ENCODE measurements around the gene CUL3. TPM values are rescaled to one million over a fixed set of nuclear protein-coding genes. Genes with fewer than 3 reads are reported as not detected.
"Not testable (repeated sequence)": the region's sequence is repeated elsewhere in the genome, so short reads cannot be mapped to it uniquely, and the experiment has no call there.

Gene CUL3
- total RNA-seq (129 TPM), polyA plus RNA-seq (50.2 TPM)

GRCh38 chr2:224585211-224586088, at the start of gene CUL3:
CUL3 (minus strand) TSS chr2:224585363; CDS start chr2:224585009, 354 bp downstream.
- WGBS, result 1% methylated on average over 66 of the region's 68 CpGs
- peak; percentile 95 for DNase-seq (ENCODE audit: extremely low spot score)
- Histone ChIP-seq H3K4me3 (ENCODE audit: low read depth, low read length) (peak within 1 kb of the TSS; percentile 98), H3K4me1 (ENCODE audit: insufficient read depth) (no peaks in the 10 kb centered on the region), H3K36me3 (ENCODE audit: insufficient read depth) (no peaks in the 10 kb centered on the region), H3K27ac (ENCODE audit: low read depth) (peak within 1 kb of the TSS; percentile 97)

- no peaks in the 10 kb centered on the region for H3K4me1 ChIP-seq (ENCODE audit: insufficient read depth)
- DNase-seq (ENCODE audit: extremely low spot score), result no peak
- H3K27ac ChIP-seq (ENCODE audit: low read depth), result no peak overlapping the region
- 71% methylated on average over 6 of the region's 6 CpGs for WGBS
- H3K36me3 ChIP-seq (ENCODE audit: insufficient read depth), result no peaks in the 10 kb centered on the region
- no peak overlapping the region for H3K4me3 ChIP-seq (ENCODE audit: low read depth, low read length)
These were observed 45.7 kb upstream of the CUL3 start for GRCh38 chr2:224630659-224631550.

- WGBS, result 95% methylated on average over 3 of the region's 3 CpGs
- Histone ChIP-seq H3K36me3 (ENCODE audit: insufficient read depth) (no peaks in the 10 kb centered on the region), H3K4me1 (ENCODE audit: insufficient read depth) (no peaks in the 10 kb centered on the region), H3K4me3 (ENCODE audit: low read depth, low read length) (no peak overlapping the region), H3K27ac (ENCODE audit: low read depth) (no peak overlapping the region)
- no peak for DNase-seq (ENCODE audit: extremely low spot score)
These were observed 43.3 kb upstream of the CUL3 start for GRCh38 chr2:224628416-224628815.

GRCh38 chr2:224626735-224627134, 41.6 kb upstream of the CUL3 start:
- Histone ChIP-seq H3K4me3 (ENCODE audit: low read depth, low read length) (no peak overlapping the region), H3K27ac (ENCODE audit: low read depth) (no peak overlapping the region), H3K4me1 (ENCODE audit: insufficient read depth) (no peaks in the 10 kb centered on the region), H3K36me3 (ENCODE audit: insufficient read depth) (no peaks in the 10 kb centered on the region)
- WGBS, result 74% methylated on average over 4 of the region's 4 CpGs
- no peak for DNase-seq (ENCODE audit: extremely low spot score)

GRCh38 chr2:224613543-224614286, 28.6 kb upstream of the CUL3 start:
- no peak for DNase-seq (ENCODE audit: extremely low spot score)
- Histone ChIP-seq H3K27ac (ENCODE audit: low read depth) (no peak overlapping the region), H3K36me3 (ENCODE audit: insufficient read depth) (no peaks in the 10 kb centered on the region), H3K4me3 (ENCODE audit: low read depth, low read length) (no peak overlapping the region), H3K4me1 (ENCODE audit: insufficient read depth) (no peaks in the 10 kb centered on the region)
- 76% methylated on average over 4 of the region's 4 CpGs for WGBS

- H3K4me1 ChIP-seq (ENCODE audit: insufficient read depth), result no peaks in the 10 kb centered on the region
- no peaks in the 10 kb centered on the region for H3K36me3 ChIP-seq (ENCODE audit: insufficient read depth)
- H3K4me3 ChIP-seq (ENCODE audit: low read depth, low read length), result no peak overlapping the region
- no peak overlapping the region for H3K27ac ChIP-seq (ENCODE audit: low read depth)
- no peak for DNase-seq (ENCODE audit: extremely low spot score)
- WGBS, result 75% methylated on average over 5 of the region's 5 CpGs
These were observed 27.4 kb upstream of the CUL3 start for GRCh38 chr2:224612578-224612977.

- Histone ChIP-seq H3K4me1 (ENCODE audit: insufficient read depth) (no peaks in the 10 kb centered on the region), H3K36me3 (ENCODE audit: insufficient read depth) (no peaks in the 10 kb centered on the region), H3K27ac (ENCODE audit: low read depth) (no peak overlapping the region), H3K4me3 (ENCODE audit: low read depth, low read length) (no peak overlapping the region)
- 73% methylated on average over 3 of the region's 3 CpGs for WGBS
- DNase-seq (ENCODE audit: extremely low spot score), result no peak
These were observed 26.8 kb upstream of the CUL3 start for GRCh38 chr2:224611938-224612337.

GRCh38 chr2:224608104-224608503, 22.9 kb upstream of the CUL3 start:
- H3K4me1 ChIP-seq (ENCODE audit: insufficient read depth), result no peaks in the 10 kb centered on the region
- H3K36me3 ChIP-seq (ENCODE audit: insufficient read depth), result no peaks in the 10 kb centered on the region
- WGBS, result 69% methylated on average over 3 of the region's 3 CpGs
- H3K27ac ChIP-seq (ENCODE audit: low read depth), result no peak overlapping the region
- DNase-seq (ENCODE audit: extremely low spot score), result no peak
- no peak overlapping the region for H3K4me3 ChIP-seq (ENCODE audit: low read depth, low read length)

GRCh38 chr2:224603746-224604500, 18.8 kb upstream of the CUL3 start:
- H3K4me1 ChIP-seq (ENCODE audit: insufficient read depth); H3K36me3 ChIP-seq (ENCODE audit: insufficient read depth); DNase-seq (ENCODE audit: extremely low spot score); H3K4me3 ChIP-seq (ENCODE audit: low read depth, low read length); H3K27ac ChIP-seq (ENCODE audit: low read depth): not testable (repeated sequence)
- WGBS, result 96% methylated on average over 42 of the region's 42 CpGs

GRCh38 chr2:224602778-224603375, 17.7 kb upstream of the CUL3 start:
- not testable (repeated sequence) for H3K4me1 ChIP-seq (ENCODE audit: insufficient read depth); DNase-seq (ENCODE audit: extremely low spot score); H3K36me3 ChIP-seq (ENCODE audit: insufficient read depth); H3K4me3 ChIP-seq (ENCODE audit: low read depth, low read length); H3K27ac ChIP-seq (ENCODE audit: low read depth)
- 73% methylated on average over 17 of the region's 17 CpGs for WGBS

- no peaks in the 10 kb centered on the region for H3K36me3 ChIP-seq (ENCODE audit: insufficient read depth)
- WGBS, result 87% methylated on average over 2 of the region's 2 CpGs
- H3K27ac ChIP-seq (ENCODE audit: low read depth), result no peak overlapping the region
- no peak overlapping the region for H3K4me3 ChIP-seq (ENCODE audit: low read depth, low read length)
- no peak for DNase-seq (ENCODE audit: extremely low spot score)
- H3K4me1 ChIP-seq (ENCODE audit: insufficient read depth), result no peaks in the 10 kb centered on the region
These were observed 16.8 kb upstream of the CUL3 start for GRCh38 chr2:224601923-224602322.

- no peak for DNase-seq (ENCODE audit: extremely low spot score)
- WGBS, result 84% methylated on average over 2 of the region's 2 CpGs
- Histone ChIP-seq H3K4me1 (ENCODE audit: insufficient read depth) (no peaks in the 10 kb centered on the region), H3K27ac (ENCODE audit: low read depth) (no peak overlapping the region), H3K4me3 (ENCODE audit: low read depth, low read length) (no peak overlapping the region), H3K36me3 (ENCODE audit: insufficient read depth) (no peaks in the 10 kb centered on the region)
These were observed 13.5 kb upstream of the CUL3 start for GRCh38 chr2:224598678-224599077.
